CD4-positive, CD25-positive, alpha-beta regulatory T cell (primary cell): Measurements from ENCODE around the gene LRRTM4. TPM values are rescaled to one million over a fixed set of nuclear protein-coding genes. Genes with fewer than 3 reads are reported as not detected.

Experiments
- ATAC-seq, 2 donors: fragments of 150-1000 bp; cut with Tn5 transposase; one replicate each; pipeline ENCODE4 v1.10.0; 2021; ENCODE audit warnings: low read depth in 2 of 2, moderate number of reproducible peaks in 2 of 2, moderate library complexity in 1 of 2
- DNase-seq, 3 donors: peaks; one replicate each; pipeline versions ENCODE4 v3.0.0 to v3.0.0-alpha.2; 2012 to 2022; ENCODE audit warnings: mixed read lengths in 1 of 3
- H3K27ac ChIP-seq: one replicate; pipeline ENCODE4 v1.7.0; 2013; ENCODE audit warnings: mild to moderate bottlenecking, low read length; ENCODE audit not compliant: insufficient read depth, poor library complexity, severe bottlenecking
- H3K27me3 ChIP-seq: one replicate; pipeline ENCODE4 v1.7.0; 2013; ENCODE audit warnings: low read length; ENCODE audit not compliant: control insufficient read depth, insufficient read depth
- H3K36me3 ChIP-seq: one replicate; pipeline ENCODE4 v1.7.0; 2013; ENCODE audit warnings: mild to moderate bottlenecking, low read length, moderate library complexity; ENCODE audit not compliant: control insufficient read depth, insufficient read depth
- H3K4me1 ChIP-seq: 2 replicates; pipeline ENCODE4 v1.7.0; 2013; ENCODE audit warnings: mild to moderate bottlenecking, low read length; ENCODE audit not compliant: insufficient read depth, control insufficient read depth, poor library complexity, severe bottlenecking
- H3K4me3 ChIP-seq: one replicate; pipeline ENCODE4 v1.7.0; 2013; ENCODE audit warnings: low read depth, mild to moderate bottlenecking, low read length, moderate library complexity
- H3K9me3 ChIP-seq, 2 experiments: 1 replicate in 1 of 2; 2 replicates in 1 of 2; pipeline ENCODE4 v1.7.0; 2013; ENCODE audit warnings: low read length in 2 of 2, mild to moderate bottlenecking in 1 of 2, moderate library complexity in 1 of 2; ENCODE audit not compliant: control insufficient read depth in 2 of 2
- H3K27ac Mint-ChIP-seq, 3 donors: one replicate each; pipeline ENCODE4 v1.8.0; 2020 to 2022; ENCODE audit warnings: mild to moderate bottlenecking in 3 of 3, mixed read lengths in 3 of 3, moderate library complexity in 2 of 3
- H3K27me3 Mint-ChIP-seq: one replicate; pipeline ENCODE4 v1.8.0; 2022; ENCODE audit warnings: mild to moderate bottlenecking, mixed read lengths
- H3K36me3 Mint-ChIP-seq: one replicate; pipeline ENCODE4 v1.8.0; 2020; ENCODE audit warnings: mixed read lengths
- H3K4me1 Mint-ChIP-seq, 4 donors: one replicate each; pipeline ENCODE4 v1.8.0; 2020 to 2022; ENCODE audit warnings: mixed read lengths in 4 of 4, mild to moderate bottlenecking in 1 of 4
- H3K4me3 Mint-ChIP-seq, 4 donors: one replicate each; pipeline ENCODE4 v1.8.0; 2020 to 2022; ENCODE audit warnings: mild to moderate bottlenecking in 4 of 4, mixed read lengths in 4 of 4, moderate library complexity in 3 of 4
- H3K9me3 Mint-ChIP-seq, 7 donors: one replicate each; pipeline ENCODE4 v1.8.0; 2020 to 2022; ENCODE audit warnings: mixed read lengths in 7 of 7, mild to moderate bottlenecking in 3 of 7, moderate library complexity in 2 of 7
- polyA plus RNA-seq, 4 donors: library from polyadenylated mRNA; unstranded; fragments of 300-500 nt; fragmentation: Illumina TruSeq; gene quantifications; one replicate each; pipeline ENCODE4 v1.2.3, GENCODE V29; 2021
- total RNA-seq: library from RNA; stranded (reverse); gene quantifications from one replicate; pipeline ENCODE4 v1.2.3, GENCODE V29; 2022

The LRRTM4 gene
- total and polyA plus RNA-seq, 5 donors from 2014 or later = not detected

DNA sequence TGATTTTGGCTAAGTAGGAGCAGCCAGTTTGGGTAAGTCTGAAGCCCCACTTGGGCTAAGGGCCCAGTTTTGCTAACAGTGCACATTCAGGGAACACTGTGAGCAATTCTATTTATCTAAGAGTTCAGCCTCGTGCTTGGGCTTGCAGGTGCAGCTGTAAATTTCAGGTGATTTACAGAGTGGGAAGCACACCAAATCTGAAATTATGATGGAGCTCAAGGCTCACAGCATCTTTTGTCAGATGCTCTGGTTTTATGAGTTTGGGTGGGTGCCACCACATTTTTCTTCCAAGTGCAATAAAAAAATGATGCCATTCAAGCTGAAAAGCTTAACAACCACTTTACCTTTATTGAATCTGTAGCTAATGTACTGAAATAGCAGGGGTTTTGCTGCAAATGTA is 671.2 kb downstream of the LRRTM4 start:
- ATAC-seq (no peak), DNase-seq (no peak)
- Mint-ChIP-seq H3K4me3 (no peak overlapping the region), H3K4me1 (no peaks in the 10 kb centered on the region), H3K27ac (no peak overlapping the region), H3K36me3 (no peaks in the 10 kb centered on the region), H3K27me3 (no peaks in the 10 kb centered on the region), H3K9me3 (peaks cover 0 to 16% (median 7%) of the 10 kb centered on the region in 7 donors)
- no peak overlapping the region for H3K4me3 ChIP-seq
- no peaks in the 10 kb centered on the region for H3K36me3 ChIP-seq
- no peaks in the 10 kb centered on the region for H3K27me3 ChIP-seq
- H3K9me3 ChIP-seq = peaks cover 0 to 7% of the 10 kb centered on the region in 2 experiments
- H3K27ac ChIP-seq = no peak overlapping the region
- H3K4me1 ChIP-seq = no peaks in the 10 kb centered on the region

DNA sequence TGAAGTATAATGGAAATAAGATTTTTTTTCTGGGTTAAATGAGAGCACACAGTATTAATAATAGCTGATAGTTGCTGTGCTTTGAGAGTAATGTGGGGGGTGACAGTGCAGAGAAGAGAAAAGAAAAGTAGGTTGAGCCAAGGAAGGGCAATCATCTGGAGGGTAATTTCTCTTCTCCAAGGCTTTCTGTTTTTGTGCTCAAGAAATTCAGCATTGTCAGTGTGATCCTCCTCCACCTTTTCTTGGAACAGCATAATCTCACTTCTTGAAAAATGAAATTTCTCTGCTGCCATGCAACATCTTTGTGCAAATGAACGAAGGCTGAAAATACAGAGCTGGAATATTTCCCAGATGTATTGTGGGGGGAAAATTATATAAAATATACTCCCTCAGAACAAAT is 673.1 kb downstream of the LRRTM4 start:
- no peaks in the 10 kb centered on the region for H3K27me3 ChIP-seq
- no peaks in the 10 kb centered on the region for H3K36me3 Mint-ChIP-seq
- H3K9me3 ChIP-seq = peaks cover 0 to 10% of the 10 kb centered on the region in 2 experiments
- no peak overlapping the region for H3K27ac ChIP-seq
- ATAC-seq = no peak
- no peaks in the 10 kb centered on the region for H3K27me3 Mint-ChIP-seq
- H3K9me3 Mint-ChIP-seq = peaks cover 0 to 21% (median 7%) of the 10 kb centered on the region in 7 donors
- no peak overlapping the region for H3K4me3 Mint-ChIP-seq
- H3K4me3 ChIP-seq = no peak overlapping the region
- H3K36me3 ChIP-seq = no peaks in the 10 kb centered on the region
- no peak overlapping the region for H3K27ac Mint-ChIP-seq
- H3K4me1 ChIP-seq = no peaks in the 10 kb centered on the region
- H3K4me1 Mint-ChIP-seq = no peaks in the 10 kb centered on the region
- no peak for DNase-seq

DNA sequence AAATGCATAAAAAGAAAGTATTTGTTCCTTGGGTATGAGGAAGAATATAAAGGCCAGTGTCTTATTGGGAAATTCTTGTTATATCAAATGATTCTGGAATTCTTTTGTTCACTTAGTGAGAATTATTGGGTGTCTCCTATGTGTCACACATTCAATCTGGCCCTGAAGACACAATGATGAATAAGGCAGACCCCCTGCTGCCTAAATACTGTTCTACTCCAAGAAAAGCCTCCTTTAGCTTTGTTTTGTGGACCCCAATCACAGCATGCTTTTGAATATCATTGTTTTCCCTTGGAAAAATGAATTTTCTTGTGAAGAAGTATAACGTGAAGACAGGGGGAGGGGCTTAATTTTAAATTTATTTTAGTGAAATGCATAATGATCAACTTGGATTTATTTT is 682.4 kb downstream of the LRRTM4 start:
- DNase-seq = no peak
- H3K9me3 ChIP-seq = no peaks in the 10 kb centered on the region
- no peak overlapping the region for H3K4me3 ChIP-seq
- ATAC-seq = no peak
- no peak overlapping the region for H3K27ac Mint-ChIP-seq
- H3K4me1 ChIP-seq = no peaks in the 10 kb centered on the region
- H3K9me3 Mint-ChIP-seq = peaks cover 0 to 14% (median 5%) of the 10 kb centered on the region in 7 donors
- H3K4me1 Mint-ChIP-seq = no peaks in the 10 kb centered on the region
- H3K36me3 Mint-ChIP-seq = no peaks in the 10 kb centered on the region
- no peak overlapping the region for H3K4me3 Mint-ChIP-seq
- no peaks in the 10 kb centered on the region for H3K27me3 Mint-ChIP-seq
- H3K36me3 ChIP-seq = no peaks in the 10 kb centered on the region
- H3K27ac ChIP-seq = no peak overlapping the region
- no peaks in the 10 kb centered on the region for H3K27me3 ChIP-seq

DNA sequence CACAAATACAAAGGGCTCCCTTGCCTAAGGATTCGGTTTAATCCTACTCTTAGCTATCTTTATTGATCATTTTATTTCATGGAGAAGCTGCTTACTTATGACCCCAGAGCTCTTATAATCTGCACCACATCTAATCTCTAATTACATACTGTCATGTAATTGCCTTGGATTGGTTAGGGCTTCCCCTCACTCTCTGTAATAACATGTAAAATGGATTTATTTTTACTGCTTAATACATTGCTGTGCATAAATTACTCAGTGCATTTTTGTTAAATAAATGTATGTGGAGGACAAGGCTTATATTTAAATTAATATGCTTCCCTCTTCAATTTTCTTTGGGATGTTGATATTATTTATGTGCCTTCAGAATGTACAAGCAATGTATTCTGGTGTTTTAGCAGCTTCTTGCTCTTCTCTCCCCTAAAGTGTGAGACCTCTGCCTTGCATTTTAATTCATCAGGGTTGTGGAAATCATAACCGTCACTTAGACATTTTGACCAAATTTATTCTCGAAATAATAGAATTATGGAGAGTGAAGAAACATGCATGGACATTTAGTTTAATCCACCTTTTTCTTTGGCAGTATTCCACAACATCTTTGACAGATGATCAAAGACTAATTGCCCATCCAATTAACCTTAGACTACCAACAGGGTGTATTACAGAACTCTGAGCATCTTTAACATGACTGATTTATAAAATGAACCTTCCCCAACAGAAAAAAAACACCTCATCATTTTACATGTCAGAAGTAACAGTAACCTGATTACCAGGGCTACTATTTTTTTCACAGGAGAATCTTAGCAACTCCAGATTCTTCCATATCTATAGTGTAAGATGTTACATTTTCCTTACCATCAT is 692.6 kb downstream of the LRRTM4 start:
- Histone ChIP-seq H3K36me3 (no peaks in the 10 kb centered on the region), H3K4me3 (no peak overlapping the region), H3K27ac (no peak overlapping the region), H3K4me1 (no peaks in the 10 kb centered on the region), H3K27me3 (no peaks in the 10 kb centered on the region), H3K9me3 (no peaks in the 10 kb centered on the region)
- ATAC-seq = no peak
- Mint-ChIP-seq H3K9me3 (peaks cover 0 to 29% (median 8%) of the 10 kb centered on the region in 7 donors), H3K4me3 (no peak overlapping the region), H3K4me1 (no peaks in the 10 kb centered on the region), H3K27ac (no peak overlapping the region), H3K36me3 (no peaks in the 10 kb centered on the region), H3K27me3 (no peaks in the 10 kb centered on the region)
- DNase-seq = no peak

DNA sequence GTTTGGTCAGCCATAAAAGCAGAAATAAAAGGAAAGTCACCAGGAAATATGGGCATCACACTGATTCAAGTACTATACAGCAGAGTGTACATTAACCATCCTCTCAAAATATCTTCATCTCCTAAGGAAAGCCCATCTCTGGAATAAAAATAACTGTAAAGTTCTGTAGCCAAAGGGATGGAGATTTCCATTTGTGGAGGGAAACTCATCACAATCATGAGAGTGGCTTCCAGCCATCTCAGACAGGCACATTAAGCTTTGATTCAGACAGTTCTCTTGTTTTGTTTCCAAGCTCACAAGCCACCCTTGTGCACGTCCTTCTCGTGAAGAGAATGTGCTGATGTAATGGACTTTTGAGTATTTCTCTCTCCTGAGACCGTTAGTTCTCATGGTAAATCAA is 695.5 kb downstream of the LRRTM4 start:
- Mint-ChIP-seq H3K36me3 (no peaks in the 10 kb centered on the region), H3K27ac (no peak overlapping the region)
- H3K27me3 ChIP-seq = no peaks in the 10 kb centered on the region

DNA sequence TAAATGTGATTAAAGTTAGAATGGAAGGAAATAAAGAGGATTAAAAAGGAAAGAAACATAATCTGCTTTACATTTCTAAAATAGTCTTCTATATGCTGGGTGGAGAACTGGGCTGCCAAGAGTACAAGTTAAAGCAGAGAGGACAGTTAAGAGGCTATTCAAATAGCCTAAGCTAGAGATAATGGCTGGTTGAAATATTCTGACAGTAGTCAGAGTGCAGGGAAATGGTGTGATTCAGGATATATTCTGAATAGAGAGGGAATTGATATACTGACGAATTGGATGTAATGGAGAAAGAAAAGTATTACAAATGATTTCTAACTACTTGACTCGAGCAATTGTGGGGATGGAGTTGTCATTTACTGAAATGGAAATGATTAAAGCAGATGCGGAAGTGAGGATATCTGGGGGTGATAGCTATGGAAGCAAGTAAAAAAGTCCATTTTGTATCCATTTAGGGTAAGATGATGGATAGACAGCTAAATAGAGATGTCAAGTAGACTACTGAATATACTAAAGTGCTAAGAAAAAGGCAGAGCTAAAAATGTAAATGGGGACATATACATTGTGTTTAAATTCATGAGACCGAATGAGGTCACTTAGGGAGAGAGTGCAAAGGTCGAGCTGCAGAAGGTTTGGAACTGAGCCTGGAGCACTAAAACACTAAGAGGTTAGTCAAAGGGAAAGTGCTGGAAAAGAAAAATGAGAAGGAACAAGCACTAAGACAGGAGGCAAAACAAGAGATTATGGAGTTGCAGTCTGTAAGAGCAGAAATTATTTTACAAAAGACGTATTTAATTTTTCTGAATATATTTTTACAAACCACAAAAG is 696.8 kb downstream of the LRRTM4 start:
- no peak for ATAC-seq
- no peak overlapping the region for H3K4me3 Mint-ChIP-seq
- Histone ChIP-seq H3K27ac (no peak overlapping the region), H3K36me3 (no peaks in the 10 kb centered on the region), H3K27me3 (no peaks in the 10 kb centered on the region), H3K4me3 (no peak overlapping the region), H3K9me3 (no peaks in the 10 kb centered on the region), H3K4me1 (no peaks in the 10 kb centered on the region)
- peaks cover 0 to 33% (median 5%) of the 10 kb centered on the region in 7 donors for H3K9me3 Mint-ChIP-seq
- no peaks in the 10 kb centered on the region for H3K36me3 Mint-ChIP-seq
- DNase-seq = no peak
- H3K27me3 Mint-ChIP-seq = no peaks in the 10 kb centered on the region
- H3K4me1 Mint-ChIP-seq = no peaks in the 10 kb centered on the region
- no peak overlapping the region for H3K27ac Mint-ChIP-seq

More for the DNA sequence above, 695.5 kb downstream of the LRRTM4 start:
- no peak overlapping the region for H3K4me3 Mint-ChIP-seq
- ATAC-seq (no peak), DNase-seq (no peak)
- no peaks in the 10 kb centered on the region for H3K4me1 ChIP-seq
- H3K27me3 Mint-ChIP-seq = no peaks in the 10 kb centered on the region
- no peaks in the 10 kb centered on the region for H3K9me3 ChIP-seq
- peaks cover 0 to 31% (median 6%) of the 10 kb centered on the region in 7 donors for H3K9me3 Mint-ChIP-seq
- no peak overlapping the region for H3K27ac ChIP-seq
- H3K36me3 ChIP-seq = no peaks in the 10 kb centered on the region
- H3K4me1 Mint-ChIP-seq = no peaks in the 10 kb centered on the region
- no peak overlapping the region for H3K4me3 ChIP-seq

DNA sequence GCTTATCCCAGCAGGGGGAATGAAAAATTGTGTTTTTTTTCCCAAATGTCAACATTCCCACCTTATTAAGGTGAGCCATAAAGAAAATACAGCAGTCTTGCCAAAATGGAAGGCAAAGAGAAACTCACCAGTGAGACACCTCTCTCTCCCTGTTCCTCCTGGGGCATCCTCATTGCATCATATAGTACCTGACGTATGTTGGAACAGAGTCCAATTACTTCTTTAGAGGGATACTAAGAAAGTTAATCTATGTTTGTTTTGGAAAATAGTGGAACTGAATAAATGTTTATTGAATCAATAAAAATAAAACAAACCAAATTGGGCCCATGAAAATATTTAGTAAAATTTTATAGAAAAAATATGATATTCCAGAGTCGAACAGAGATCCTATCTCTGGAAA is 700.4 kb downstream of the LRRTM4 start:
- ATAC-seq = no peak
- no peaks in the 10 kb centered on the region for H3K9me3 ChIP-seq
- no peak overlapping the region for H3K27ac Mint-ChIP-seq
- H3K9me3 Mint-ChIP-seq = peaks cover 0 to 31% (median 7%) of the 10 kb centered on the region in 7 donors
- H3K4me1 Mint-ChIP-seq = no peaks in the 10 kb centered on the region
- no peak for DNase-seq
- no peaks in the 10 kb centered on the region for H3K27me3 Mint-ChIP-seq
- H3K27ac ChIP-seq = no peak overlapping the region
- H3K36me3 Mint-ChIP-seq = no peaks in the 10 kb centered on the region
- no peaks in the 10 kb centered on the region for H3K27me3 ChIP-seq
- H3K36me3 ChIP-seq = no peaks in the 10 kb centered on the region
- no peak overlapping the region for H3K4me3 Mint-ChIP-seq
- no peaks in the 10 kb centered on the region for H3K4me1 ChIP-seq
- no peak overlapping the region for H3K4me3 ChIP-seq
